Coronary artery (tissue), 2 donors: ENCODE data around the gene ANXA10.

Source experiments
- DNase-seq: peaks from one replicate; pipeline ENCODE4 v3.0.0-alpha.2; 2017; ENCODE audit warnings: low spot score
- H3K27ac ChIP-seq, 2 donors: fragments of 200-600 bp; sonication (generic); one replicate each; pipeline ENCODE4 v1.5.1; 2016 to 2019
- H3K4me3 ChIP-seq: fragments of 200-600 bp; sonication (generic); 2 replicates; pipeline ENCODE4 v1.5.1; 2016; ENCODE audit warnings: mild to moderate bottlenecking, moderate library complexity
- TF ChIP-seq, protein P1 (sequence below): fragments of 200-600 bp; sonication (generic); IDR thresholded peaks from one replicate; pipeline ENCODE4 v1.5.1; 2019; ENCODE audit warnings: antibody characterized with exemption

The ANXA10 gene

DNA sequence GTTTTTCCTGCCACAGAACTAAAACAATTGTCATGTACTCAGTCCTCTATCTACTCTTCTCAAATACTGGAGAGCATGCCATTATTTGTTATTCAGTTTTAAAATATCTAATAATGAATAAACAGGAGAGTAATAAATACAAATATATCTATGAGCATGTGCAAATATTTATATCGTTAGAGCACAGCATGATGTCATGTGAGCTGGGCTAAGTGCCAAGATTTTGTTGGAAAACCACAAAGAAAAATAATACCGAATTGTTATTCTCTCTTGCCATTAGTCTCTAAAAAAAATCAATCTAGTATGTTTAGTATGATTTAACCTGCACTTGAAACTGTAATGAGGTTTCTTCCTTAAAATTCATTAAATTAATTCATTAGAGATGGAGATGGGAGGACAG is 129.0 kb downstream of the ANXA10 start:
- DNase-seq: no peak
- Histone ChIP-seq H3K4me3 (no peak overlapping the region), H3K27ac (no peak overlapping the region)
- TF ChIP-seq, protein P1, sequence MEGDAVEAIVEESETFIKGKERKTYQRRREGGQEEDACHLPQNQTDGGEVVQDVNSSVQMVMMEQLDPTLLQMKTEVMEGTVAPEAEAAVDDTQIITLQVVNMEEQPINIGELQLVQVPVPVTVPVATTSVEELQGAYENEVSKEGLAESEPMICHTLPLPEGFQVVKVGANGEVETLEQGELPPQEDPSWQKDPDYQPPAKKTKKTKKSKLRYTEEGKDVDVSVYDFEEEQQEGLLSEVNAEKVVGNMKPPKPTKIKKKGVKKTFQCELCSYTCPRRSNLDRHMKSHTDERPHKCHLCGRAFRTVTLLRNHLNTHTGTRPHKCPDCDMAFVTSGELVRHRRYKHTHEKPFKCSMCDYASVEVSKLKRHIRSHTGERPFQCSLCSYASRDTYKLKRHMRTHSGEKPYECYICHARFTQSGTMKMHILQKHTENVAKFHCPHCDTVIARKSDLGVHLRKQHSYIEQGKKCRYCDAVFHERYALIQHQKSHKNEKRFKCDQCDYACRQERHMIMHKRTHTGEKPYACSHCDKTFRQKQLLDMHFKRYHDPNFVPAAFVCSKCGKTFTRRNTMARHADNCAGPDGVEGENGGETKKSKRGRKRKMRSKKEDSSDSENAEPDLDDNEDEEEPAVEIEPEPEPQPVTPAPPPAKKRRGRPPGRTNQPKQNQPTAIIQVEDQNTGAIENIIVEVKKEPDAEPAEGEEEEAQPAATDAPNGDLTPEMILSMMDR: no peak
